K562 (cell line): ENCODE measurements around the gene CEP41. TPM values are rescaled to one million over a fixed set of nuclear protein-coding genes. Genes with fewer than 3 reads are reported as not detected.

Experiments used
- DPF2 ChIP-seq: fragments of 450-650 bp; IDR thresholded peaks from 2 replicates; pipeline ENCODE4 v1.6.1; 2016
- ETV5 ChIP-seq: sonication (generic); formaldehyde crosslinking; IDR thresholded peaks from 2 replicates; pipeline ENCODE4 v1.4.0; 2020; ENCODE audit warnings: low read depth, mild to moderate bottlenecking, missing genetic modification reagents
- HMGXB4 ChIP-seq: sonication (generic); formaldehyde crosslinking; IDR thresholded peaks from 2 replicates; pipeline ENCODE4 v1.8.1; 2023; ENCODE audit warnings: mild to moderate bottlenecking, missing genetic modification reagents
- MBD2 ChIP-seq: sonication (generic); IDR thresholded peaks from 2 replicates; pipeline ENCODE4 v1.6.1; 2016; ENCODE audit warnings: low read depth, borderline replicate concordance
- MNT ChIP-seq, 2 experiments: fragments of 450-650 bp; conservative IDR thresholded peaks; 2 replicates each; pipeline ENCODE4 v1.6.1; 2017; ENCODE audit warnings: mild to moderate bottlenecking in 2 of 2, moderate library complexity in 2 of 2
- PYGO2 ChIP-seq: fragments of 450-650 bp; IDR thresholded peaks from 2 replicates; pipeline ENCODE4 v1.6.1; 2016; ENCODE audit warnings: mild to moderate bottlenecking, missing genetic modification characterization, moderate library complexity, missing compliant biosample characterization
- SIRT6 ChIP-seq: IDR thresholded peaks from one replicate; pipeline ENCODE4 v1.6.1; 2012; ENCODE audit warnings: low read depth, mild to moderate bottlenecking, control low read depth, inconsistent platforms, low read length, moderate library complexity
- SMARCA4 ChIP-seq: fragments of 450-650 bp; IDR thresholded peaks from 2 replicates; pipeline ENCODE4 v1.6.1; 2016
- SMARCB1 ChIP-seq: IDR thresholded peaks from 2 replicates; pipeline ENCODE4 v1.6.1; 2011; ENCODE audit warnings: improper control_type of control experiment, low read depth; ENCODE audit not compliant: insufficient read length
- STAT5A ChIP-seq: IDR thresholded peaks from 2 replicates; pipeline ENCODE4 v1.6.1; 2012; ENCODE audit warnings: low read length, inconsistent platforms, borderline replicate concordance
- TBP ChIP-seq: optimal IDR thresholded peaks from 2 replicates; pipeline ENCODE3; 2011; ENCODE audit warnings: low read depth, low read length, improper control_type of control experiment
- THRAP3 ChIP-seq: fragments of 450-650 bp; IDR thresholded peaks from 2 replicates; pipeline ENCODE4 v1.6.1; 2016; ENCODE audit warnings: mild to moderate bottlenecking, inconsistent platforms, borderline replicate concordance
- TRIM28 ChIP-seq: fragments of 450-650 bp; IDR thresholded peaks from 2 replicates; pipeline ENCODE4 v1.6.1; 2017
- ZFPM2 ChIP-seq: fragments of 250-450 bp; sonication (Bioruptor Pico); IDR thresholded peaks from 2 replicates; pipeline ENCODE4 v1.5.1; 2022; ENCODE audit warnings: mild to moderate bottlenecking
- ZNF263 ChIP-seq: sonication (generic); formaldehyde crosslinking; IDR thresholded peaks from 2 replicates; pipeline ENCODE4 v1.8.0; 2022; ENCODE audit warnings: mild to moderate bottlenecking, missing genetic modification reagents, borderline replicate concordance
- ZNF311 ChIP-seq: fragments of 250-450 bp; sonication (Bioruptor Pico); IDR thresholded peaks from 2 replicates; pipeline ENCODE4 v1.4.0; 2020; ENCODE audit warnings: mild to moderate bottlenecking, moderate library complexity
- ZSCAN32 ChIP-seq: fragments of 450-650 bp; formaldehyde crosslinking; IDR thresholded peaks from 2 replicates; pipeline ENCODE4 v1.4.0; 2020; ENCODE audit warnings: mild to moderate bottlenecking, moderate library complexity
- polyA plus RNA-seq, 8 experiments: library from polyadenylated mRNA; depleted of rRNA in 4 of 8; stranded (reverse) in 5 of 8; unstranded in 3 of 8; fragments of >200 nt; fragmentation: Nextera tagmentation in 2 of 8; fragmentation: Illumina TruSeq in 1 of 8; extraction: Ambion mirVana in 2 of 8; extraction: Trizol in 1 of 8; gene quantifications; 2 replicates each; pipeline versions ENCODE4 v1.2.1 to v1.2.3, GENCODE V29; 2011 to 2014; ENCODE audit warnings: inconsistent platforms in 1 of 8, missing spikeins in 1 of 8
- total RNA-seq, 7 experiments: library from RNA; depleted of rRNA in 6 of 7; stranded (reverse); fragments of >200 nt in 6 of 7; fragmentation: Illumina TruSeq in 2 of 7; extraction: Trizol in 2 of 7; gene quantifications; 2 replicates each; pipeline versions ENCODE4 v1.2.1 to v1.2.3, GENCODE V29; 2011 to 2021; ENCODE audit warnings: low replicate concordance in 1 of 7
- TF ChIP-seq, protein P1 (sequence below): sonication (generic); formaldehyde crosslinking; IDR thresholded peaks from 2 replicates; pipeline ENCODE4 v1.8.1; 2023; ENCODE audit warnings: missing genetic modification reagents, mild to moderate bottlenecking, borderline replicate concordance
- TF ChIP-seq, protein P2 (sequence below): fragments of 450-650 bp; formaldehyde crosslinking; IDR thresholded peaks from 2 replicates; pipeline ENCODE4 v1.4.0; 2020; ENCODE audit warnings: mild to moderate bottlenecking, moderate library complexity

CEP41 gene
- total and polyA plus RNA-seq, 9 of the 15 experiments (the other 6 are each of a cell fraction or from before 2014, with no cell fraction given) = 1.5 to 15.5 (median 6.4) TPM

DNA sequence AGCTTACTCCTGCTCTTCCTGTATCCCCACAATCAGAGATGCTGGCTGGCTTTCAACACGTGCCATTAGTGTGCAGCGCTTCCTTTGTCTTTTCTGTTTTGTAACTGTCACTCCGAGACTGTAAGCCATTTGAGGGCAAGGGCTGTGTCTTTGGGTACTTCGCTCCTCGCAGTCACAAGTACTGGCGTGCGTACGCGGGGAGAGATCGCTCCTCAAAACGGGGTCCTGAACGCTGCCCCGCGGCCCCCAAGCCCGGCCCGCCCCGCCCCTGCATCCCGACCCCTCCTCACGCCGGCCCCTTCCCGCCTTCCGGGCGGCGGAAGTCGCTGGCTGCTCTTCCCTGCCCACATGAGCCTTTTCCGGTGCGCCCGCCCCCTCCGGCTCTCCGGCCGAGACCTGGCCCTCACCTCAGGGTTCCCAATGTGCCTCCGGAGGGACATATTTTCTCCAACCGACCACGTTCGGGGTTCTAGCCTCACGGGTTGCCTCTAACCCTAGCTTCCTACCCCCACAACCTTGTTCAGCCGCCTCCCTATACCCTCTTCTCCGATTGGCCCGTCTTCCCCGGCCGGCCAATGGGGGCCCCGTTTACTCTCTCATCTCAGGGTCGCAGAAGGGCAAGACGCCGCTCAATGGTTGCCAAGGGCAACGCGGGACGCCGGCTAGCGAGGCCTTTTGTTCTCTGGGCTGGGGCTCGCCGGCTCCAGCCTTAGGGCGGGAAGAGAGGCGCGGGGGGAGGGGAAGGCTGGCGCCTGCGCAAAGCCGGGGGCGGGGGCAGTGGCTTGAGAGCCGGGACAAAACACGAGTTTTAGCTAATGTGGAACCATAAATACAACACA is at the start of gene CEP41 (continued):
- TF ChIP-seq HMGXB4 (CRISPR knock-in tag) (no peak), MNT (conservative IDR thresholded peaks at IDR 0.05) (peak in 1 of 2 experiments; percentile 76; a peak in 3 of 4 replicates), THRAP3 (no peak), TRIM28 (peak; percentile 62; the same call in 1 of the 2 replicates), DPF2 (no peak), PYGO2 (no peak), SMARCA4 (no peak), ZNF263 (CRISPR knock-in tag) (no peak), STAT5A (no peak), SIRT6 (no peak), ZFPM2 (CRISPR knock-in tag) (no peak), ETV5 (CRISPR knock-in tag) (no peak), ZNF311 (CRISPR knock-in tag) (no peak), ZSCAN32 (CRISPR knock-in tag) (no peak), MBD2 (peak; percentile 93), SMARCB1 (no peak), TBP (no peak)
- TF ChIP-seq, protein P1, sequence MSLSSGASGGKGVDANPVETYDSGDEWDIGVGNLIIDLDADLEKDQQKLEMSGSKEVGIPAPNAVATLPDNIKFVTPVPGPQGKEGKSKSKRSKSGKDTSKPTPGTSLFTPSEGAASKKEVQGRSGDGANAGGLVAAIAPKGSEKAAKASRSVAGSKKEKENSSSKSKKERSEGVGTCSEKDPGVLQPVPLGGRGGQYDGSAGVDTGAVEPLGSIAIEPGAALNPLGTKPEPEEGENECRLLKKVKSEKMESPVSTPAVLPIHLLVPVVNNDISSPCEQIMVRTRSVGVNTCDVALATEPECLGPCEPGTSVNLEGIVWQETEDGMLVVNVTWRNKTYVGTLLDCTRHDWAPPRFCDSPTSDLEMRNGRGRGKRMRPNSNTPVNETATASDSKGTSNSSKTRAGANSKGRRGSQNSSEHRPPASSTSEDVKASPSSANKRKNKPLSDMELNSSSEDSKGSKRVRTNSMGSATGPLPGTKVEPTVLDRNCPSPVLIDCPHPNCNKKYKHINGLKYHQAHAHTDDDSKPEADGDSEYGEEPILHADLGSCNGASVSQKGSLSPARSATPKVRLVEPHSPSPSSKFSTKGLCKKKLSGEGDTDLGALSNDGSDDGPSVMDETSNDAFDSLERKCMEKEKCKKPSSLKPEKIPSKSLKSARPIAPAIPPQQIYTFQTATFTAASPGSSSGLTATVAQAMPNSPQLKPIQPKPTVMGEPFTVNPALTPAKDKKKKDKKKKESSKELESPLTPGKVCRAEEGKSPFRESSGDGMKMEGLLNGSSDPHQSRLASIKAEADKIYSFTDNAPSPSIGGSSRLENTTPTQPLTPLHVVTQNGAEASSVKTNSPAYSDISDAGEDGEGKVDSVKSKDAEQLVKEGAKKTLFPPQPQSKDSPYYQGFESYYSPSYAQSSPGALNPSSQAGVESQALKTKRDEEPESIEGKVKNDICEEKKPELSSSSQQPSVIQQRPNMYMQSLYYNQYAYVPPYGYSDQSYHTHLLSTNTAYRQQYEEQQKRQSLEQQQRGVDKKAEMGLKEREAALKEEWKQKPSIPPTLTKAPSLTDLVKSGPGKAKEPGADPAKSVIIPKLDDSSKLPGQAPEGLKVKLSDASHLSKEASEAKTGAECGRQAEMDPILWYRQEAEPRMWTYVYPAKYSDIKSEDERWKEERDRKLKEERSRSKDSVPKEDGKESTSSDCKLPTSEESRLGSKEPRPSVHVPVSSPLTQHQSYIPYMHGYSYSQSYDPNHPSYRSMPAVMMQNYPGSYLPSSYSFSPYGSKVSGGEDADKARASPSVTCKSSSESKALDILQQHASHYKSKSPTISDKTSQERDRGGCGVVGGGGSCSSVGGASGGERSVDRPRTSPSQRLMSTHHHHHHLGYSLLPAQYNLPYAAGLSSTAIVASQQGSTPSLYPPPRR (CRISPR knock-in tag) = no peak
- TF ChIP-seq, protein P2, sequence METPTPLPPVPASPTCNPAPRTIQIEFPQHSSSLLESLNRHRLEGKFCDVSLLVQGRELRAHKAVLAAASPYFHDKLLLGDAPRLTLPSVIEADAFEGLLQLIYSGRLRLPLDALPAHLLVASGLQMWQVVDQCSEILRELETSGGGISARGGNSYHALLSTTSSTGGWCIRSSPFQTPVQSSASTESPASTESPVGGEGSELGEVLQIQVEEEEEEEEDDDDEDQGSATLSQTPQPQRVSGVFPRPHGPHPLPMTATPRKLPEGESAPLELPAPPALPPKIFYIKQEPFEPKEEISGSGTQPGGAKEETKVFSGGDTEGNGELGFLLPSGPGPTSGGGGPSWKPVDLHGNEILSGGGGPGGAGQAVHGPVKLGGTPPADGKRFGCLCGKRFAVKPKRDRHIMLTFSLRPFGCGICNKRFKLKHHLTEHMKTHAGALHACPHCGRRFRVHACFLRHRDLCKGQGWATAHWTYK (CRISPR knock-in tag) = no peak
